AG04450 (cell line): ENCODE data around the gene MYO16. TPM values are rescaled to one million over a fixed set of nuclear protein-coding genes. Genes with fewer than 3 reads are reported as not detected.

Experiments used
- CTCF ChIA-PET: fragments of 300-600, 350-600 bp; formaldehyde crosslinking; extraction: SDS; loops from one replicate; lab custom pipeline; 2022; ENCODE audit warnings: antibody characterized with exemption, inconsistent platforms; lab: Charles Lee
- POLR2A ChIA-PET: fragments of 350-600 bp; formaldehyde crosslinking; extraction: SDS; loops from one replicate; lab custom pipeline; 2021; ENCODE audit warnings: antibody characterized with exemption, inconsistent platforms; lab: Yijun Ruan, JAX
- DNase-seq: peaks from one replicate; pipeline ENCODE4 v3.0.0-alpha.2; 2011; ENCODE audit warnings: low read depth, low spot score
- H3K27ac ChIP-seq: one replicate; pipeline ENCODE4 v1.5.1; 2012; ENCODE audit warnings: low read depth, low read length, control low read depth
- H3K27me3 ChIP-seq: one replicate; pipeline ENCODE4 v1.6.0; 2012; ENCODE audit warnings: low read length; ENCODE audit not compliant: control insufficient read depth, insufficient read depth
- H3K4me3 ChIP-seq: 2 replicates; pipeline ENCODE4 v1.5.1; 2011; ENCODE audit warnings: mild to moderate bottlenecking, low read depth, low read length, control low read depth
- H3K9me3 ChIP-seq: 2 replicates; pipeline ENCODE4 v1.5.1; 2012; ENCODE audit warnings: low read length; ENCODE audit not compliant: control insufficient read depth, insufficient read depth
- polyA plus RNA-seq: library from polyadenylated mRNA; depleted of rRNA; stranded (reverse); fragments of >200 nt; gene quantifications from 2 replicates; pipeline ENCODE4 v1.2.3, GENCODE V29; 2011
- TF ChIP-seq, protein P1 (sequence below): IDR thresholded peaks from 2 replicates; pipeline ENCODE4 v1.5.1; 2011; ENCODE audit warnings: low read depth, low read length, control low read depth, inconsistent platforms

Gene MYO16
- polyA plus RNA-seq, 1 experiment, result 0.02 TPM

DNA sequence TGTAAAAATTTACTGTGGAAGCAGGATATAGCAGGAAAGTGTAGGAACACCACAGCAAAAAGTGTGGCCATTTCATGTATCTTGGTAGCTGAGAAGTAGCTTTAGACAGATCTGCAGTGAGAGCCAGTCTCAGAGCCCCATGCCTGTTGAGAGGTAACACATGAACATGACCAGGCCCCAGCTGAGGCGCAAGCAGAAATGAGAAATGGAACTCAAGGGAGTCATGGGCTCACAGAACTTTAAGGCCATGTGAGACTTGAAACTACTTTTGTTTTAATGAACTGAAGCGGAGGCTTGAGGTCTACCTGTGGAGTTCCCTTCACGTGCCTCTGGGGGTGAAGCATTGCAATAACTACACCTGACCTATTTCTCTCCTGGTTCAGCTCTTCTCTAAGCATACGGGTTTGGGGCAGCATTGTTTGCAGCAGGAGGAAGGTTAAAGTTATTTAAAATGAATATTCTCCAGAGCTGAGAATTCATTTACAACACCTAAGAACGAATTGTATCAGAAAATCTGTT is 3.3 kb downstream of the MYO16 start:
- H3K27ac ChIP-seq, result no peak overlapping the region
- no peaks in the 10 kb centered on the region for H3K27me3 ChIP-seq
- no peak overlapping the region for H3K4me3 ChIP-seq
- POLR2A ChIA-PET, result no interaction called here
- H3K9me3 ChIP-seq, result peaks cover 7% of the 10 kb centered on the region
- CTCF ChIA-PET, result no interaction called here
- TF ChIP-seq, protein P1, sequence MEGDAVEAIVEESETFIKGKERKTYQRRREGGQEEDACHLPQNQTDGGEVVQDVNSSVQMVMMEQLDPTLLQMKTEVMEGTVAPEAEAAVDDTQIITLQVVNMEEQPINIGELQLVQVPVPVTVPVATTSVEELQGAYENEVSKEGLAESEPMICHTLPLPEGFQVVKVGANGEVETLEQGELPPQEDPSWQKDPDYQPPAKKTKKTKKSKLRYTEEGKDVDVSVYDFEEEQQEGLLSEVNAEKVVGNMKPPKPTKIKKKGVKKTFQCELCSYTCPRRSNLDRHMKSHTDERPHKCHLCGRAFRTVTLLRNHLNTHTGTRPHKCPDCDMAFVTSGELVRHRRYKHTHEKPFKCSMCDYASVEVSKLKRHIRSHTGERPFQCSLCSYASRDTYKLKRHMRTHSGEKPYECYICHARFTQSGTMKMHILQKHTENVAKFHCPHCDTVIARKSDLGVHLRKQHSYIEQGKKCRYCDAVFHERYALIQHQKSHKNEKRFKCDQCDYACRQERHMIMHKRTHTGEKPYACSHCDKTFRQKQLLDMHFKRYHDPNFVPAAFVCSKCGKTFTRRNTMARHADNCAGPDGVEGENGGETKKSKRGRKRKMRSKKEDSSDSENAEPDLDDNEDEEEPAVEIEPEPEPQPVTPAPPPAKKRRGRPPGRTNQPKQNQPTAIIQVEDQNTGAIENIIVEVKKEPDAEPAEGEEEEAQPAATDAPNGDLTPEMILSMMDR, result no peak
- DNase-seq, result no peak

DNA sequence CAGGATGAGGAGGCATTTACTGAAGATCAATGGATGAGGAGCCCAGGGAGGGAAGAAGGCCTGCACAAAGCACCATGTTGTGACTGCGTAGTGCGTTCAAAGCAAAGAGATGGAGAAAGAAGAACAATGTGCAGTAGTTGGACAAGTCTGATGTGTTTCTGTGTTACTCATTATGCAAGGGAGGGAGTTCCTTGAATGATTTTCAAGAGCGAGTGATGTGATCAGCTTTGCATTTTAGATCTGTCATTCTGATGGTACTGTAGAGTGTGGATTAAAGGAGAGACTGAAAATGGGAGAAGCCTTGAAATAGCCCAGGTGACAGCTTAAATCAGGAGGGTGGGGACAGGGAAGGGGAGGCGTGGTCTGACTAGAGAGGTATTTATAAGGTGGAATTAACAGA is 9.5 kb downstream of the MYO16 start:
- H3K27me3 ChIP-seq, result no peaks in the 10 kb centered on the region
- no peak for DNase-seq
- POLR2A ChIA-PET, result no interaction called here

DNA sequence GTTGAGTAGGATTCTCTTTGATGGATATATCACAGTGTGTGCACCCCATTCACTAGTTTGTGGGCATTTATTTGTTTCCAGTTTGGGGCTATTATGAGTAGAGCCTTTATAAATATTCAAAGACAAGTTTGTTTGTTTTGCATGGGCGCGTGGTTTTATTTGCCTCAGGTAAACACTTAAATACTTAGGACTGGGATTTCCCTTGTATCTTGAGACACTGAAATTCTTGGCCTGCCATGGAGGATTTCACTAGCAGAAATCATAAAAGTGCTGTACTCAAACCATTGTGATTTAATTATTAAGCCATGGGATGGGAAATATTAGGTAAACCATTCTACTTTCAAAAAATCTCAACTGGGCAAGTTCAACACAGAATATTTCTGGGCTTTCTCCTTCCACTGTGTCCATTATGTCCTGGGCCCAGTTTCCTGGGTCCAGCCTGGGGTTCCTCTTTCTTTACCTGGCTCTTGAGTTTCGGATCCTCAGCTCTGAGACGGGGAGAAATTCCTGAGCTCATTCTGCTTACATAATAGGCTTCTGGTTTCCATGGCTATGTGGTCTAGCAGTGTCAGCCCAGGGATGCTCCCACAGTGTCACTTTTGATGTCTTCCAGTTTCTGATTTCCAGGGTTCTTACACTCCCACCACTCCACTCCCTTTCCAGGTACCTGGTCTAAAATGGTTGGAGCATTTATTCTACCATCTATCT is 14.4 kb downstream of the MYO16 start:
- ChIA-PET CTCF (no interaction called here), POLR2A (no interaction called here)
- Histone ChIP-seq H3K4me3 (no peak overlapping the region), H3K27ac (no peak overlapping the region), H3K9me3 (peaks cover 6% of the 10 kb centered on the region), H3K27me3 (no peaks in the 10 kb centered on the region)
- no peak for DNase-seq
- TF ChIP-seq, protein P1, result no peak

More for the DNA sequence above, 9.5 kb downstream of the MYO16 start:
- TF ChIP-seq, protein P1, result no peak
- CTCF ChIA-PET, result no interaction called here
- no peak overlapping the region for H3K27ac ChIP-seq
- no peaks in the 10 kb centered on the region; the same call in 1 of the 2 replicates for H3K9me3 ChIP-seq
- no peak overlapping the region for H3K4me3 ChIP-seq

DNA sequence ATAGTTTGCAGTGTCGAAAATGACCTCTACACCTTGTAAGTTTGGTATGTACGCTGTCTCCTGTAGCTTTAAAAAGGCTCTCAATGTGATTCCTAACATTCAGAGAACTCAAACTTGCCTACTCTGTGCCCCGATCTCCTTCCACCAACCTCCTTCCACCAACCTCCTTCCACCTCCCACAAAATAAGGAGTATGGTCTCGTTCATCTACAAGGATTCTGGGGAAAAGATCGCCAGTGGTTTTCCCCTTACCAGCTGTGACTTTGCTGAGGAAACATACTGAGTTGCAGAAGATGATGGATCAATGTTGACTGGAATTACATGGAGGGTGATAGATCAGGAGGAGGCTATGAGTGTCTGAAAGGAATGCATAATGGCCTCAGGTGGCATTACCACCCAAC is 16.0 kb downstream of the MYO16 start:
- ChIA-PET CTCF (no interaction called here), POLR2A (no interaction called here)
- no peaks in the 10 kb centered on the region for H3K27me3 ChIP-seq
- H3K9me3 ChIP-seq, result peaks cover 6% of the 10 kb centered on the region
- H3K27ac ChIP-seq, result no peak overlapping the region
- TF ChIP-seq, protein P1, result no peak
- DNase-seq, result no peak
- H3K4me3 ChIP-seq, result no peak overlapping the region

DNA sequence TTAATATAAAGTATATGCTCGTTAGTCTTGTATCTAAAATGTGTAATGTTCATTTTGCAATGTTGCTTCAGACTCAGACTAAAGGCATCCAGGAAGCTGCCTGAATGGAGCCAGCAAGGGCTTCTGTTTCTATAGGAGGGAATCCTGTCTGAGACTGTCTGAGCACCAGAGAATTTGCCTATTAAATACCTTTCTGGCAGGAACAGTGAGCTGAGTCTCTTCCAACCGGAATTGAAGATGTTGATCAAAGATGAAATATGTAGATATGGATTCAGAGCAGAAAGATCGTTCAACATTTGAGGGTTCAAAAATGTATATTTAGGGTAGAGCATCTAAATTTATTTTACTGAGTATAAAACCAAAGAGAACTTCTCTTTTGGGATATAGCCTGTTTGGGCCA is 20.9 kb downstream of the MYO16 start:
- H3K27me3 ChIP-seq, result no peaks in the 10 kb centered on the region
- H3K27ac ChIP-seq, result no peak overlapping the region
- H3K4me3 ChIP-seq, result no peak overlapping the region
- H3K9me3 ChIP-seq, result peaks cover 10% of the 10 kb centered on the region
- TF ChIP-seq, protein P1, result no peak
- CTCF ChIA-PET, result interaction anchor here (0.9 kb wide), 1 partner anchor 143 kb away, joined by 3 read pairs; no protein-coding TSS in a partner anchor
- no peak for DNase-seq
- POLR2A ChIA-PET, result no interaction called here
